GM12878 (cell line): ENCODE results near the gene ZNF462.

ENCODE experiments used
- CTCF ChIP-seq, 3 experiments: IDR thresholded peaks in 2 of 3; conservative IDR thresholded peaks in 1 of 3; 2 replicates each; pipeline ENCODE4 v1.5.1; 2011; ENCODE audit warnings: low read depth in 3 of 3, low read length in 3 of 3, mild to moderate bottlenecking in 3 of 3, control low read depth in 2 of 3, moderate library complexity in 2 of 3, inconsistent platforms in 1 of 3, mixed read lengths in 1 of 3; ENCODE audit not compliant: control insufficient read depth in 2 of 3, insufficient read depth in 1 of 3; ENCODE audit errors: extremely low read depth in 1 of 3
- FOXM1 ChIP-seq: IDR thresholded peaks from 2 replicates; pipeline ENCODE4 v1.6.1; 2012; ENCODE audit warnings: low read depth, mild to moderate bottlenecking, inconsistent platforms, low read length, moderate library complexity
- HCFC1 ChIP-seq: fragments of 150-350 bp; IDR thresholded peaks from 2 replicates; pipeline ENCODE4 v1.6.1; 2014; ENCODE audit warnings: low read length
- JUND ChIP-seq: IDR thresholded peaks from 2 replicates; pipeline ENCODE4 v1.6.1; 2012; ENCODE audit warnings: low read depth, mild to moderate bottlenecking, low read length, improper control_type of control experiment, moderate library complexity
- POLR2A ChIP-seq: IDR thresholded peaks from 2 replicates; pipeline ENCODE4 v1.6.1; 2011; ENCODE audit warnings: low read depth, mild to moderate bottlenecking, low read length
- POLR2AphosphoS5 ChIP-seq: IDR thresholded peaks from 2 replicates; pipeline ENCODE4 v1.6.1; 2011; ENCODE audit warnings: mild to moderate bottlenecking, low read length, inconsistent platforms

GRCh38 chr9:106915851-106916250, 52.9 kb downstream of the ZNF462 start:
- TF ChIP-seq CTCF (IDR thresholded peaks at IDR 0.05 in 2 of 3, conservative IDR thresholded peaks at IDR 0.05 in 1 of 3; ENCODE audit: control insufficient read depth in 2 of 3, extremely low read depth in 1 of 3, insufficient read depth in 1 of 3, low read depth in 3 of 3, low read length in 3 of 3) = no peak
- TF ChIP-seq POLR2A = no peak
- no peak for TF ChIP-seq HCFC1
- no peak for TF ChIP-seq FOXM1
- no peak for TF ChIP-seq POLR2AphosphoS5
- no peak for TF ChIP-seq JUND
